Parathyroid adenoma (tissue), 2 donors: ENCODE data around the gene FUS.
A peak's percentile ranks its signal among the peaks of the same experiment; 100 is the strongest.
"Not testable (repeated sequence)": the region's sequence is repeated elsewhere in the genome, so short reads cannot be mapped to it uniquely, and the experiment has no call there.

Experiments
- H2AFZ ChIP-seq: fragments of 300-600 bp; sonication (generic); one replicate; pipeline ENCODE4 v1.7.0; 2017; ENCODE audit warnings: antibody characterized with exemption, mild to moderate bottlenecking
- H3K27ac ChIP-seq: fragments of 300-600 bp; sonication (generic); one replicate; pipeline ENCODE4 v1.7.0; 2017
- H3K27me3 ChIP-seq: fragments of 300-600 bp; sonication (generic); one replicate; pipeline ENCODE4 v1.7.0; 2017; ENCODE audit warnings: low read length; ENCODE audit not compliant: control insufficient read depth, insufficient read depth
- H3K36me3 ChIP-seq: fragments of 300-600 bp; sonication (generic); one replicate; pipeline ENCODE4 v1.7.0; 2017; ENCODE audit warnings: low read length; ENCODE audit not compliant: control insufficient read depth, insufficient read depth
- H3K4me1 ChIP-seq: fragments of 300-600 bp; sonication (generic); one replicate; pipeline ENCODE4 v1.7.0; 2017; ENCODE audit warnings: control low read depth
- H3K4me2 ChIP-seq: fragments of 300-600 bp; sonication (generic); one replicate; pipeline ENCODE4 v1.7.0; 2017; ENCODE audit warnings: low read length
- H3K4me3 ChIP-seq: fragments of 300-600 bp; sonication (generic); one replicate; pipeline ENCODE4 v1.7.0; 2017; ENCODE audit warnings: low read depth, low read length
- H3K79me2 ChIP-seq: fragments of 300-600 bp; sonication (generic); one replicate; pipeline ENCODE4 v1.7.0; 2017; ENCODE audit warnings: control low read depth
- H3K9ac ChIP-seq: fragments of 300-600 bp; sonication (generic); one replicate; pipeline ENCODE4 v1.7.0; 2017; ENCODE audit warnings: mild to moderate bottlenecking
- H3K9me3 ChIP-seq: fragments of 300-600 bp; sonication (generic); one replicate; pipeline ENCODE4 v1.7.0; 2017; ENCODE audit warnings: low read length; ENCODE audit not compliant: control insufficient read depth
- TF ChIP-seq, protein P1 (sequence below): fragments of 300-600 bp; sonication (generic); IDR thresholded peaks from one replicate; pipeline ENCODE4 v1.7.0; 2017; ENCODE audit warnings: antibody characterized with exemption, mild to moderate bottlenecking
- donor health status: primary hyperparathyroidism.

The FUS gene

GRCh38 chr16:31196324-31197088, 16.6 kb downstream of the FUS start:
- no peaks in the 10 kb centered on the region for H3K9me3 ChIP-seq
- no peaks in the 10 kb centered on the region for H3K27me3 ChIP-seq
- H3K4me1 ChIP-seq = no peaks in the 10 kb centered on the region
- H3K36me3 ChIP-seq = no peaks in the 10 kb centered on the region
- no peak overlapping the region for H3K27ac ChIP-seq
- no peaks in the 10 kb centered on the region for H3K79me2 ChIP-seq
- H3K4me2 ChIP-seq = no peak overlapping the region
- H3K9ac ChIP-seq = no peak overlapping the region
- no peak overlapping the region for H2AFZ ChIP-seq
- TF ChIP-seq, protein P1, sequence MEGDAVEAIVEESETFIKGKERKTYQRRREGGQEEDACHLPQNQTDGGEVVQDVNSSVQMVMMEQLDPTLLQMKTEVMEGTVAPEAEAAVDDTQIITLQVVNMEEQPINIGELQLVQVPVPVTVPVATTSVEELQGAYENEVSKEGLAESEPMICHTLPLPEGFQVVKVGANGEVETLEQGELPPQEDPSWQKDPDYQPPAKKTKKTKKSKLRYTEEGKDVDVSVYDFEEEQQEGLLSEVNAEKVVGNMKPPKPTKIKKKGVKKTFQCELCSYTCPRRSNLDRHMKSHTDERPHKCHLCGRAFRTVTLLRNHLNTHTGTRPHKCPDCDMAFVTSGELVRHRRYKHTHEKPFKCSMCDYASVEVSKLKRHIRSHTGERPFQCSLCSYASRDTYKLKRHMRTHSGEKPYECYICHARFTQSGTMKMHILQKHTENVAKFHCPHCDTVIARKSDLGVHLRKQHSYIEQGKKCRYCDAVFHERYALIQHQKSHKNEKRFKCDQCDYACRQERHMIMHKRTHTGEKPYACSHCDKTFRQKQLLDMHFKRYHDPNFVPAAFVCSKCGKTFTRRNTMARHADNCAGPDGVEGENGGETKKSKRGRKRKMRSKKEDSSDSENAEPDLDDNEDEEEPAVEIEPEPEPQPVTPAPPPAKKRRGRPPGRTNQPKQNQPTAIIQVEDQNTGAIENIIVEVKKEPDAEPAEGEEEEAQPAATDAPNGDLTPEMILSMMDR = no peak
- H3K4me3 ChIP-seq = no peak overlapping the region

DNA sequence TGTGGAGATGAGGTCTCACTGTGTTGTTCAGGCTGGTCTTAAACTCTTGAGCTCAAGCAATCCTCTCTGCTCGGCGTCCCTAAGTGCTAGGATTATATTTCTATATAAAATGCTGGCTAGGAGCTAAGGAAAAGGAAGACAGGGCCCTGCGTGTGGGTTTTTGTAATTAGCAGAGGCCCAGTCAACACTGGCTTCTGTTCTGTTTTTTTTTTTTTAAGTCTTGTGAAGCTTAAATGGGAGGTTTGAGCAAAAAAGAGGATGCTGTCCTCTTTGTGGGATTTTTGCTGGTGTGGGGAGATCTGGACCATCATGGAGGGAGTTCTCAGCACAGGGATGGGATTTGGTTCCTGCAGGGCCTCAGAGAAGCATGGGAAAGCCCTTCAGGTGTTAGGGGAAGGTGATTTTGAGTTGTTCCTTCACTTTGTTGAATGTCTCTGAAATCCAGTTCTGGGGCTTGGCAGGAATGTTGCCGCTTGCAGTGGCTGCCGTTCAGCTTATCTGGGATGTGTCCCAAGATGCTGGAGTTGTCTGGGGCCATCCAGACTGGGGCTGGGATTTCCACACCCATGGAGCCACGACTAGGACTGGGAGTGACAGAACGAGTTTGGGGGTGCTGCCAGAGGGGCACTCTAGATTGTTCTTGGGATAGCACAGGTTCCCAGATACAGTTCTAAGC, 18.4 kb downstream of the FUS start:
- no peaks in the 10 kb centered on the region for H3K9me3 ChIP-seq
- H3K4me1 ChIP-seq = no peaks in the 10 kb centered on the region
- H3K4me2 ChIP-seq = no peak overlapping the region
- H3K27ac ChIP-seq = no peak overlapping the region
- H3K9ac ChIP-seq = no peak overlapping the region
- no peaks in the 10 kb centered on the region for H3K79me2 ChIP-seq
- no peak overlapping the region for H3K4me3 ChIP-seq
- TF ChIP-seq, protein P1 = no peak
- H2AFZ ChIP-seq = no peak overlapping the region
- H3K27me3 ChIP-seq = no peaks in the 10 kb centered on the region
- H3K36me3 ChIP-seq = no peaks in the 10 kb centered on the region

- H3K79me2 ChIP-seq = no peaks in the 10 kb centered on the region
- H3K4me3 ChIP-seq = no peak overlapping the region
- TF ChIP-seq, protein P1 = no peak
- no peaks in the 10 kb centered on the region for H3K9me3 ChIP-seq
- no peaks in the 10 kb centered on the region for H3K36me3 ChIP-seq
- no peak overlapping the region for H2AFZ ChIP-seq
- H3K4me1 ChIP-seq = no peaks in the 10 kb centered on the region
- H3K4me2 ChIP-seq = no peak overlapping the region
- no peak overlapping the region for H3K9ac ChIP-seq
- H3K27ac ChIP-seq = no peak overlapping the region
- no peaks in the 10 kb centered on the region for H3K27me3 ChIP-seq
These were observed 19.6 kb downstream of the FUS start for GRCh38 chr16:31199430-31200041.

DNA sequence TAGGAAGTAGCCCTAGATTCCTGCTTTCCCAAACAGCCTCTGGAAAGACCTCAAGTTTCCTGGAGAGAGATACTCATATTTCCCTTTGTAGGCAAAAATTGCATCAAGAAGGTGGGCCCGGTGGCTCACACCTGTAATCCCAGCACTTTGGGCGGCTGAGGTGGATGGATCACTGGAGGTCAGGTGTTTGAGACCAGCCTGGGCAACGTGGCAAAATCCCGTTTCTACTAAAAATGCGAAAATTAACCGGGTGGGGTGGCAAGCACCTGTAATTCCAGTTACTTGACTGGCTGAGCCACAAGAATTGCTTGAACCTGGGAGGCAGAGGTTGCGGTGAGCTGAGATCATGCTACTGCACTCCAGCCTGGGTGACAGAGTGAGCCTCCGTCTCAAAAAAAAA, 20.2 kb downstream of the FUS start:
- H2AFZ ChIP-seq = not testable (repeated sequence)

DNA sequence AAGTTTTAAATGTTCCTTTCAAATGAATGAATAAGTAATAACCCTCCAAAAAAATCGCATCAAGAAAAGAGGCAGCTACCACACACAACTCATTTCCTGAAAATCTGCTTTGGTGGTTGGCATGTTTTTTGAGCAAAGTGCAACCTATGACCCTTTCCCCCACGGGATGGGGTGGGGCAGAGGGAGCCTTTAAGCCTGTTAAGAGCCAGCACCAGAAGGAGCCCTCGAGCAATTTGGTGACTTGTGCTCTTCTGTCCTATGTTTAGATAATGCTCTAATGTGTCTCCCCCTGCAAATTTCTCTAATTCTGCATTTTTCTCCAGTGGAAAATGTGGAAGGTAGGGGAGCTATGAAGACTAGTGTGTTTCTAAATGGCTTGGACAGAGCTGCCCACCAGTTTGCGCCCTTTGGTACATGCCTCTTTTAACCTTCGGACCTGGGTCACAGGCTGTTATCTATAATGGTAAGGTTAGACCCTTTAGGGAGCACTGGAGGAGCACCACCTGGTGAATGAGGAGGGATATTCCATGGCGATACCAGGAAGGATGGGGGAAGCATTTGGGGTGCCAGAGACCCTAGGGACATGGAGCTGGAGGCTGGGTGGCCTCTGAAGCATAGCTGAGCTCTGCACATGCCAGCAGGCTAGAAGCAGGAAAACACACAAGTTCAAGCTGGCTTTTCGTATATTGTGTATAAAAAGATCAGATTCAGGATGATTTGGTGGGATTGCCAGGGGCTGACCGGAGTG, 21.1 kb downstream of the FUS start:
- no peak overlapping the region for H3K4me3 ChIP-seq
- H3K4me1 ChIP-seq = no peaks in the 10 kb centered on the region

More for the DNA sequence above, 20.2 kb downstream of the FUS start:
- H3K79me2 ChIP-seq, H3K27ac ChIP-seq, H3K4me2 ChIP-seq, H3K4me3 ChIP-seq, H3K9ac ChIP-seq, H3K36me3 ChIP-seq, H3K4me1 ChIP-seq, H3K9me3 ChIP-seq, H3K27me3 ChIP-seq: not testable (repeated sequence)

More for the DNA sequence above, 21.1 kb downstream of the FUS start:
- H3K9ac ChIP-seq = no peak overlapping the region
- no peaks in the 10 kb centered on the region for H3K9me3 ChIP-seq
- no peaks in the 10 kb centered on the region for H3K79me2 ChIP-seq
- H3K27ac ChIP-seq = no peak overlapping the region
- no peak overlapping the region for H2AFZ ChIP-seq
- no peaks in the 10 kb centered on the region for H3K36me3 ChIP-seq
- TF ChIP-seq, protein P1 = no peak
- no peaks in the 10 kb centered on the region for H3K27me3 ChIP-seq
- H3K4me2 ChIP-seq = peak overlapping the region; percentile 17
